B cell (primary cell): ENCODE results near the gene HAUS3. TPM values are rescaled to one million over a fixed set of nuclear protein-coding genes. Genes with fewer than 3 reads are reported as not detected.

Experiments used
- ATAC-seq: fragments of 200-7000 bp; cut with Tn5 transposase; one replicate; pipeline ENCODE4 v1.10.0; 2021; ENCODE audit warnings: low read depth, mild to moderate bottlenecking, moderate number of reproducible peaks, moderate library complexity
- CTCF ChIA-PET: fragments of 350-600 bp; sonication (Branson Sonifier 250); formaldehyde crosslinking; loops from one replicate; lab custom pipeline; 2021; ENCODE audit warnings: antibody characterized with exemption, inconsistent platforms; lab: Charles Lee
- POLR2A ChIA-PET: fragments of 350-600 bp; sonication (Branson Sonifier 250); formaldehyde crosslinking; loops from one replicate; lab custom pipeline; 2021; ENCODE audit warnings: antibody characterized with exemption; lab: Charles Lee
- DNase-seq: peaks from one replicate; pipeline ENCODE4 v3.0.0; 2013
- H2AFZ ChIP-seq: 2 replicates; pipeline ENCODE4 v1.6.1; 2012; ENCODE audit warnings: mild to moderate bottlenecking, low read depth, low read length; ENCODE audit not compliant: insufficient read depth, poor library complexity, severe bottlenecking
- H3K27ac ChIP-seq, 2 donors: 1 replicate in 1 of 2; 2 replicates in 1 of 2; pipeline ENCODE4 v1.5.1; 2012 to 2013; ENCODE audit warnings: low read length in 2 of 2, mild to moderate bottlenecking in 2 of 2, moderate library complexity in 1 of 2
- H3K27me3 ChIP-seq, 4 experiments: fragments of 200-600 bp in 1 of 4; sonication (generic) in 1 of 4; replicated peaks in 1 of 4; 1 replicate in 2 of 4; 2 replicates in 2 of 4; pipeline versions ENCODE4 v1.6.1 to v1.7.0; 2013 to 2016; ENCODE audit warnings: low read length in 3 of 4, mild to moderate bottlenecking in 2 of 4, mixed read lengths in 1 of 4, moderate library complexity in 1 of 4; ENCODE audit not compliant: insufficient read depth in 4 of 4, control insufficient read depth in 3 of 4; ENCODE audit errors: control extremely low read depth in 1 of 4
- H3K36me3 ChIP-seq, 2 experiments: replicated peaks in 1 of 2; 1 replicate in 1 of 2; 2 replicates in 1 of 2; pipeline versions ENCODE4 v1.6.1 to v1.7.1; 2013; ENCODE audit warnings: low read length in 1 of 2; ENCODE audit not compliant: insufficient read depth in 2 of 2, control insufficient read depth in 1 of 2; ENCODE audit errors: control extremely low read depth in 1 of 2, extremely low read depth in 1 of 2
- H3K4me1 ChIP-seq, 2 donors: fragments of 200-600 bp in 1 of 2; sonication (generic) in 1 of 2; 1 replicate in 1 of 2; 2 replicates in 1 of 2; pipeline versions ENCODE4 v1.5.1 to v1.6.1; 2013 to 2017; ENCODE audit warnings: low read length in 2 of 2; ENCODE audit not compliant: control insufficient read depth in 2 of 2, insufficient read depth in 2 of 2
- H3K4me2 ChIP-seq: replicated peaks from 2 replicates; pipeline ENCODE3; 2012; ENCODE audit warnings: mild to moderate bottlenecking, low read depth, low read length; ENCODE audit not compliant: poor library complexity, severe bottlenecking
- H3K4me3 ChIP-seq, 5 experiments: fragments of 200-600 bp in 1 of 5; sonication (generic) in 1 of 5; 1 replicate in 3 of 5; 2 replicates in 2 of 5; pipeline versions ENCODE4 v1.5.1 to v1.7.0; 2011 to 2016; ENCODE audit warnings: low read length in 4 of 5, mild to moderate bottlenecking in 4 of 5, low read depth in 2 of 5, control low read depth in 1 of 5, moderate library complexity in 1 of 5; ENCODE audit not compliant: insufficient read depth in 1 of 5; ENCODE audit errors: control extremely low read depth in 1 of 5, extremely low read depth in 1 of 5
- H3K79me2 ChIP-seq: fragments of 200-600 bp; sonication (generic); one replicate; pipeline ENCODE4 v1.6.0; 2016; ENCODE audit warnings: low read length; ENCODE audit not compliant: control insufficient read depth, insufficient read depth
- H3K9ac ChIP-seq: fragments of 200-600 bp; sonication (generic); 2 replicates; pipeline ENCODE4 v1.6.1; 2017; ENCODE audit warnings: mild to moderate bottlenecking, low read length, moderate library complexity
- H3K9me3 ChIP-seq, 3 donors: one replicate each; pipeline versions ENCODE4 v1.6.1 to v1.7.1; 2013; ENCODE audit warnings: low read length in 2 of 3; ENCODE audit not compliant: control insufficient read depth in 2 of 3, insufficient read depth in 1 of 3; ENCODE audit errors: control extremely low read depth in 1 of 3
- H4K20me1 ChIP-seq: 2 replicates; pipeline ENCODE4 v1.6.0; 2012; ENCODE audit warnings: mild to moderate bottlenecking, low read length; ENCODE audit not compliant: insufficient read depth, control insufficient read depth, poor library complexity, severe bottlenecking
- H3K27ac Mint-ChIP-seq: one replicate; pipeline ENCODE4 v1.8.0; 2021; ENCODE audit warnings: mixed read lengths
- H3K27me3 Mint-ChIP-seq: one replicate; pipeline ENCODE4 v1.8.0; 2021; ENCODE audit warnings: mixed read lengths
- H3K4me1 Mint-ChIP-seq: one replicate; pipeline ENCODE4 v1.8.0; 2021; ENCODE audit warnings: mixed read lengths
- H3K4me3 Mint-ChIP-seq: one replicate; pipeline ENCODE4 v1.8.0; 2021; ENCODE audit warnings: mixed read lengths
- H3K9me3 Mint-ChIP-seq: one replicate; pipeline ENCODE4 v1.8.0; 2022; ENCODE audit warnings: mixed read lengths; ENCODE audit not compliant: insufficient read depth
- EZH2 ChIP-seq: IDR thresholded peaks from 2 replicates; pipeline ENCODE4 v1.6.1; 2012; ENCODE audit warnings: borderline replicate concordance, low read depth, mild to moderate bottlenecking, moderate library complexity, low read length; ENCODE audit not compliant: insufficient read depth, poor library complexity, severe bottlenecking
- WGBS: methylation state at CpG from one replicate; pipeline ENCODE4 v1.1.5; 2013; ENCODE audit warnings: missing lambda C conversion rate; ENCODE audit not compliant: insufficient coverage; 5-methylcytosine and 5-hydroxymethylcytosine counted together
- intact Hi-C: fragments of 100-400 bp; cut with micrococcal nuclease; formaldehyde crosslinking; loops from one replicate; pipeline ENCODE4 v1.10.0; 2022
- polyA plus RNA-seq: library from polyadenylated mRNA; depleted of rRNA; stranded (reverse); fragments of >200 nt; gene quantifications from 2 replicates; pipeline ENCODE4 v1.2.3, GENCODE V29; 2012
- total RNA-seq, 2 donors: library from RNA; stranded (reverse); fragments of 120-200 nt in 1 of 2; gene quantifications; 1 replicate in 1 of 2; 2 replicates in 1 of 2; pipeline versions ENCODE4 v1.2.3 to v1.2.4, GENCODE V29; 2013 to 2022
- TF ChIP-seq, protein P1 (sequence below): fragments of 200-600 bp; IDR thresholded peaks from one replicate; pipeline ENCODE4 v1.8.0; 2022; ENCODE audit warnings: antibody characterized with exemption, mild to moderate bottlenecking

HAUS3 gene
- total and polyA plus RNA-seq, 2 donors (not counting 1 experiment from before 2014, with no cell fraction given): 8.2 to 26.5 TPM

DNA sequence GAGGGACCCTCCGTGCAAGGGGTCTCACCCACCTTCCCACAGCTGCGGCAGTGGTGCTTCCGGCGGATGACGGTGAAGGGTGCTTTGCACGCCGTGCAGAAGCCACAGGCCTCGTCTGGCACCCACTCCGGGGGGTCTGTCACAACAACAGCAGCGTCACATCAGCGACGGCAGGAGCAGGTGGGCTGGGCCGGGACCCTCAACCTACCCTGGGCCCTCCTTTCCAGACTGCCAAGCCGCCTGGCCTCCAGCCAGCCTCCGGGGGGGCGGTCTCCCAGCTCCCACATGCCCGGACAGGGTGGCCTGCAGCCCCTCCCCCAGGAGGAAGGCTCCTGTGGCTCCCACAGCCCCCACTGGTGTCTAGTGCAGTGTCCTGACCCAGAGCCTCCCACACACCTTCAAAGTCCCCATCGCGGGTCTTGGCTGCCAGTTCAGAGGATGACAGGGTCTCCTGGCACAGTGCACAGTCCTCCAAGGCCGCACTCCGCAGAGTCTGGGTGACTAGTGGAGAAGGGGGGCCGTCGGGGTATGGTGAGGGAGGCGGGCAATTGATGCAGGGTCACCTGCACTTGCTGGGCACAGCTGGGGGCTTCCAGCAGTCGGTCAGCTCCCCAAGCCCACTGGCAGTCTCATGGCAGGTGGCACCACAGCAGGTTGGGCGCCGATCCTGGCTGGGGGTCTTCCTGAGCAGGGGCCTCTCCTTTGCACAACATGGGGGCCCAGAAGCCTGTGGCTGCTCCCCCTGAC lies 29.5 kb upstream of the HAUS3 start:
- H3K4me3 ChIP-seq: no peak overlapping the region
- H3K27me3 Mint-ChIP-seq: no peaks in the 10 kb centered on the region
- no peak overlapping the region for H3K4me3 Mint-ChIP-seq
- H3K4me1 Mint-ChIP-seq: no peaks in the 10 kb centered on the region
- H3K4me1 ChIP-seq: no peaks in the 10 kb centered on the region
- H3K27ac Mint-ChIP-seq: no peak overlapping the region
- WGBS: 98% methylated on average over 25 of the region's 27 CpGs
- ChIA-PET POLR2A (interaction anchor here (1.0 kb wide), 1 partner anchor 9 kb away, joined by 3 read pairs; the partner anchor contains the start of gene MXD4), CTCF (no interaction called here)
- no peaks in the 10 kb centered on the region for H3K9me3 ChIP-seq
- H3K4me2 ChIP-seq: no peak overlapping the region
- H3K36me3 ChIP-seq: no peaks in the 10 kb centered on the region
- H3K27me3 ChIP-seq: no peaks in the 10 kb centered on the region
- H2AFZ ChIP-seq: no peak overlapping the region
- H3K9me3 Mint-ChIP-seq: no peaks in the 10 kb centered on the region
- no peaks in the 10 kb centered on the region for H3K79me2 ChIP-seq
- intact Hi-C loops: no loop called here
- DNase-seq: no peak
- no peak overlapping the region for H3K9ac ChIP-seq
- no peak overlapping the region for H3K27ac ChIP-seq
- H4K20me1 ChIP-seq: no peaks in the 10 kb centered on the region
- TF ChIP-seq EZH2: no peak
- TF ChIP-seq, protein P1, sequence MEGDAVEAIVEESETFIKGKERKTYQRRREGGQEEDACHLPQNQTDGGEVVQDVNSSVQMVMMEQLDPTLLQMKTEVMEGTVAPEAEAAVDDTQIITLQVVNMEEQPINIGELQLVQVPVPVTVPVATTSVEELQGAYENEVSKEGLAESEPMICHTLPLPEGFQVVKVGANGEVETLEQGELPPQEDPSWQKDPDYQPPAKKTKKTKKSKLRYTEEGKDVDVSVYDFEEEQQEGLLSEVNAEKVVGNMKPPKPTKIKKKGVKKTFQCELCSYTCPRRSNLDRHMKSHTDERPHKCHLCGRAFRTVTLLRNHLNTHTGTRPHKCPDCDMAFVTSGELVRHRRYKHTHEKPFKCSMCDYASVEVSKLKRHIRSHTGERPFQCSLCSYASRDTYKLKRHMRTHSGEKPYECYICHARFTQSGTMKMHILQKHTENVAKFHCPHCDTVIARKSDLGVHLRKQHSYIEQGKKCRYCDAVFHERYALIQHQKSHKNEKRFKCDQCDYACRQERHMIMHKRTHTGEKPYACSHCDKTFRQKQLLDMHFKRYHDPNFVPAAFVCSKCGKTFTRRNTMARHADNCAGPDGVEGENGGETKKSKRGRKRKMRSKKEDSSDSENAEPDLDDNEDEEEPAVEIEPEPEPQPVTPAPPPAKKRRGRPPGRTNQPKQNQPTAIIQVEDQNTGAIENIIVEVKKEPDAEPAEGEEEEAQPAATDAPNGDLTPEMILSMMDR: no peak
- ATAC-seq: no peak

DNA sequence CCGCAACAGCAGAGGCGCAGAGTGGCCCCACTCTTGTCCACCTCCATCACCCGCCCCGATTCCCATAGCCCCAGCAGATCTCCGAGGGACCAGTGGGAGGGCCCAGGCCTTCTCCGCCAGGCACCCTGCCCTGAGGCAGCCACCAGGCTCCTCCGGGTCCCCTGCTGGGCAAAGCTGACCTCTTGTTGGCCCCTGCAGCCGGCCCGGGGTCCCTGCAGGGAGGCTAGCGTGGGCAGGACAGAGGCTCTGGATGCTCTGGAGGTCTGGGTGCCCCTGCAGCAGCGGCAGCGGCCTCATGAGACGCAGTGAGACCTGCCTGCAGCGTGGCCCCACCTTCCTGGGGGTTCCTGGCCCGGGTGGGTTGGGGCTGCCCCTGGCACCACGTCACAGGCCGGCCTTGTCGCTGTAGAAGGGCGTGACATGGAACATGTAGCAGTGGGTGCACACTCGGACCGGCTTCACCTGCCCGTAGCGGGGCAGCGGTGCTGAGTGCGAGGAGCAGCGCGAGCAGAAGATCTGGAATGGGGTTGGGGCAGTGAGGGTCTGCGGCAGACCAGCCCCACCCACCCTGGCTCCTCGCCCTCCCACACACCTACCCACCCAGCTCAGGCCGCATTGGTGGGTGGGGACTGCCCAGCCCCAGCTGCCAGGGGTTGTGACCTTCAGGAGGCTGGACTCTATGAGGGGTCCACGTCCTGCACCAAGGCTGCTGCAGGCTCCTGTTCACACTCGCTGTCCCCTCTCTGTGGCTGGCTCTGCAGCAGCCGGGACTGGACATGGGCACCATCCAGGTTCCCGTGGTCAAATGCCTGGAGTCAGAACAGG lies 28.6 kb upstream of the HAUS3 start:
- Mint-ChIP-seq H3K27ac (no peak overlapping the region), H3K9me3 (no peaks in the 10 kb centered on the region), H3K27me3 (no peaks in the 10 kb centered on the region), H3K4me3 (no peak overlapping the region), H3K4me1 (no peaks in the 10 kb centered on the region)
- ATAC-seq (no peak), DNase-seq (no peak)
- Histone ChIP-seq H3K4me1 (no peaks in the 10 kb centered on the region), H3K4me3 (no peak overlapping the region), H3K9ac (no peak overlapping the region), H2AFZ (no peak overlapping the region), H3K4me2 (no peak overlapping the region), H3K27me3 (no peaks in the 10 kb centered on the region), H3K9me3 (no peaks in the 10 kb centered on the region), H3K79me2 (peaks cover under 1% of the 10 kb centered on the region), H3K36me3 (no peaks in the 10 kb centered on the region), H3K27ac (no peak overlapping the region), H4K20me1 (no peaks in the 10 kb centered on the region)
- WGBS: 89% methylated on average over 28 of the region's 34 CpGs
- ChIA-PET POLR2A (no interaction called here), CTCF (no interaction called here)
- TF ChIP-seq, protein P1: no peak
- no peak for TF ChIP-seq EZH2
- intact Hi-C loops: no loop called here
